Hepatocyte (in vitro differentiated cells): ENCODE measurements around the gene FOXRED1. TPM values are rescaled to one million over a fixed set of nuclear protein-coding genes. Genes with fewer than 3 reads are reported as not detected.

ENCODE experiments used
- DNase-seq: peaks from one replicate; pipeline ENCODE4 v3.0.0-alpha.2; 2016; ENCODE audit warnings: low spot score
- H2AFZ ChIP-seq: fragments of 200-600 bp; sonication (generic); 2 replicates; pipeline ENCODE4 v1.6.0; 2016; ENCODE audit warnings: antibody characterized with exemption, mild to moderate bottlenecking
- H3K27ac ChIP-seq: fragments of 200-600 bp; sonication (generic); 2 replicates; pipeline ENCODE4 v1.5.1; 2016; ENCODE audit warnings: mild to moderate bottlenecking
- H3K27me3 ChIP-seq: fragments of 200-600 bp; sonication (generic); 2 replicates; pipeline ENCODE4 v1.6.1; 2016
- H3K36me3 ChIP-seq: fragments of 200-600 bp; sonication (generic); replicated peaks from 2 replicates; pipeline ENCODE4 v1.5.1; 2016; ENCODE audit warnings: low read depth; ENCODE audit not compliant: insufficient read depth
- H3K4me1 ChIP-seq: fragments of 200-600 bp; sonication (generic); 2 replicates; pipeline ENCODE4 v1.5.1; 2016; ENCODE audit warnings: mild to moderate bottlenecking, moderate library complexity; ENCODE audit not compliant: insufficient read depth
- H3K4me2 ChIP-seq: fragments of 200-600 bp; sonication (generic); 2 replicates; pipeline ENCODE4 v1.6.0; 2016
- H3K4me3 ChIP-seq: fragments of 200-600 bp; sonication (generic); 2 replicates; pipeline ENCODE4 v1.5.1; 2016; ENCODE audit warnings: mild to moderate bottlenecking
- H3K79me2 ChIP-seq: fragments of 200-600 bp; sonication (generic); 2 replicates; pipeline ENCODE4 v1.6.0; 2017; ENCODE audit warnings: mild to moderate bottlenecking
- H3K9me2 ChIP-seq: fragments of 200-600 bp; sonication (generic); replicated peaks from 2 replicates; pipeline ENCODE4 v1.6.0; 2017; ENCODE audit warnings: mild to moderate bottlenecking; ENCODE audit not compliant: insufficient read depth
- H3K9me3 ChIP-seq: fragments of 200-600 bp; sonication (generic); 2 replicates; pipeline ENCODE4 v1.5.1; 2016; ENCODE audit warnings: low read depth, mild to moderate bottlenecking
- H4K20me1 ChIP-seq: fragments of 200-600 bp; sonication (generic); 2 replicates; pipeline ENCODE4 v1.6.0; 2016; ENCODE audit warnings: mild to moderate bottlenecking; ENCODE audit not compliant: insufficient read depth, poor library complexity, severe bottlenecking
- CTCF ChIP-seq: fragments of 200-600 bp; sonication (generic); IDR thresholded peaks from 2 replicates; pipeline ENCODE4 v1.5.1; 2016; ENCODE audit warnings: antibody characterized with exemption, mild to moderate bottlenecking; ENCODE audit not compliant: poor library complexity
- EZH2 ChIP-seq: fragments of 200-600 bp; sonication (generic); IDR thresholded peaks from 2 replicates; pipeline ENCODE4 v1.6.1; 2016; ENCODE audit warnings: antibody characterized with exemption, mild to moderate bottlenecking, borderline replicate concordance
- EZH2phosphoT487 ChIP-seq: fragments of 200-600 bp; sonication (generic); IDR thresholded peaks from one replicate; pipeline ENCODE4 v1.6.1; 2018; ENCODE audit warnings: antibody characterized with exemption, mild to moderate bottlenecking, low read depth, moderate library complexity; ENCODE audit not compliant: unreplicated experiment, severe bottlenecking
- WGBS: methylation state at CpG from one replicate; pipeline ENCODE4 v1.1.6; 2016; ENCODE audit warnings: low lambda C conversion rate; ENCODE audit errors: missing lambda C conversion rate; 5-methylcytosine and 5-hydroxymethylcytosine counted together
- polyA plus RNA-seq: library from polyadenylated mRNA; unstranded; fragments of >200 nt; fragmentation: Nextera tagmentation; extraction: Ambion mirVana; gene quantifications from 2 replicates; pipeline ENCODE4 v1.2.1, GENCODE V29; 2016
- total RNA-seq: library from RNA; depleted of rRNA; stranded (reverse); fragments of >200 nt; gene quantifications from 2 replicates; pipeline ENCODE4 v1.2.3, GENCODE V29; 2014

The FOXRED1 gene
- total and polyA plus RNA-seq, 2 experiments from 2014 or later = 28.8 to 46.1 TPM

- Histone ChIP-seq H3K27me3 (no peaks in the 10 kb centered on the region), H3K79me2 (peaks cover 12% of the 10 kb centered on the region), H3K4me1 (peaks cover 13% of the 10 kb centered on the region), H3K9me3 (no peaks in the 10 kb centered on the region), H2AFZ (no peak overlapping the region), H3K9me2 (no peaks in the 10 kb centered on the region), H4K20me1 (no peaks in the 10 kb centered on the region), H3K36me3 (no peaks in the 10 kb centered on the region), H3K4me2 (no peak overlapping the region), H3K27ac (no peak overlapping the region), H3K4me3 (no peak overlapping the region)
- 75% methylated on average over 12 of the region's 12 CpGs for WGBS
- peak; percentile 85 for DNase-seq
- TF ChIP-seq EZH2phosphoT487 = no peak
- peak; percentile 84 for TF ChIP-seq CTCF
- TF ChIP-seq EZH2 = no peak
Observed at GRCh38 chr11:126310200-126310991, 41.4 kb downstream of the FOXRED1 start.

- Histone ChIP-seq H3K4me1 (peaks cover 13% of the 10 kb centered on the region), H3K27ac (no peak overlapping the region), H3K79me2 (peaks cover 7% of the 10 kb centered on the region), H3K27me3 (no peaks in the 10 kb centered on the region), H3K9me2 (no peaks in the 10 kb centered on the region), H3K9me3 (no peaks in the 10 kb centered on the region), H2AFZ (no peak overlapping the region), H4K20me1 (no peaks in the 10 kb centered on the region), H3K36me3 (no peaks in the 10 kb centered on the region), H3K4me2 (no peak overlapping the region), H3K4me3 (no peak overlapping the region)
- DNase-seq = no peak
- 73% methylated on average over 6 of the region's 6 CpGs for WGBS
- TF ChIP-seq EZH2 (no peak), EZH2phosphoT487 (no peak), CTCF (no peak)
Observed at GRCh38 chr11:126310992-126311310, 42.0 kb downstream of the FOXRED1 start.

- TF ChIP-seq EZH2 = no peak
- TF ChIP-seq EZH2phosphoT487 = no peak
- TF ChIP-seq CTCF = no peak
- Histone ChIP-seq H3K36me3 (no peaks in the 10 kb centered on the region), H2AFZ (no peak overlapping the region), H3K27ac (no peak overlapping the region), H3K9me3 (no peaks in the 10 kb centered on the region), H3K4me2 (no peak overlapping the region), H3K79me2 (peaks cover 7% of the 10 kb centered on the region), H3K27me3 (no peaks in the 10 kb centered on the region), H3K4me3 (no peak overlapping the region), H4K20me1 (no peaks in the 10 kb centered on the region), H3K4me1 (peaks cover 13% of the 10 kb centered on the region), H3K9me2 (no peaks in the 10 kb centered on the region)
- DNase-seq = no peak
- 95% methylated on average over 14 of the region's 14 CpGs for WGBS
Observed at GRCh38 chr11:126311401-126312291, 42.7 kb downstream of the FOXRED1 start.
